ENCODE measurements around the gene NEK6. TPM values are rescaled to one million over a fixed set of nuclear protein-coding genes. Genes with fewer than 3 reads are reported as not detected.

NEK6 gene
- 100 to 1,000 TPM in 2 of 6 donors, 10 to 100 TPM in 4; 33.8 to 144 (median 59.7) TPM for total RNA-seq

DNA sequence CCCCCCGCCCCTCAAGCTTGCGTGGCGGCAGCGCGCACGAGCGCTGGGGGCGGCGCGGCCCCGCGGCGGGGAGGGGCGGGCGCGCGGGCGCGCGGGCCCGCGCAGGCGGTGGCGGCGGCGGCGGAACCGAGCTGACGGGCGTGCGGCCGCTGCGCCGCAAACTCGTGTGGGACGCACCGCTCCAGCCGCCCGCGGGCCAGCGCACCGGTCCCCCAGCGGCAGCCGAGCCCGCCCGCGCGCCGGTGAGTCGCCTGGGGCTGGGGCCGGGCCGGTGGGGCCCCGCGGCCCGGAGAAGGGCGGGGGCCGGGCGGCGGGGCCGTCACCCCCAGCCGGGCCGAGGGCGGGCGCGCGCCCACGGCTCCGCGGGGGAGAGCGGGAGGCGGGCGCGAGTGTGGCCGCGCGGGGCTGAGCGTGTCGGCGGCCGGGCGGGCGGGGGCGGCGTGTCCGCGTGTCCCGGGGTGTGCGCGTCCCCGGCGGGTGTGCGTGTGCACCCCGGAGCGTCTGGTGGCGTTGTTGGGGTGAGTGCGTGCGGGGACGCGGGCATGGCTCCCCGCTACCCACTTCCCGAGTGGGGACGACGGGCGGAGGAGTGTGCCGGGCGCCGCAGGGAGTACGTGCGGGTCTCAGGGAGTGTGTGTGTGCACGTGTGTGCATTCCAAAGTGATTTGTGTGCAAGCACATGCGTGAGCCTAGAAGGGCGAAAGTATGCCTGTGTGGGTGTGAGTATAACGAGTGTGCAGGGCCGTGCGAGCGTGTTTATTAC lies at the start of gene NEK6:
TSS of gene NEK6 (plus strand) at position 106 of the 763 bp plus-strand sequence. CDS start 44,016 bp downstream, outside the sequence.
- WGBS, 2 donors = 0% methylated on average over 12 to 43 of the region's 116 CpGs
- H3K27ac ChIP-seq = peak within 1 kb of the TSS; percentile 91 to 95 (median 92)
- H3K27me3 ChIP-seq = no peaks in the 10 kb centered on the region
- TF ChIP-seq EP300 (IDR thresholded peaks at IDR 0.05) (no peak), POLR2A (IDR thresholded peaks at IDR 0.05) (peak in 2 of 4 donors; percentile 26 to 45), POLR2AphosphoS5 (IDR thresholded peaks at IDR 0.05) (peak in 1 of 2 donors; percentile 19)
- TF ChIP-seq, protein P1, sequence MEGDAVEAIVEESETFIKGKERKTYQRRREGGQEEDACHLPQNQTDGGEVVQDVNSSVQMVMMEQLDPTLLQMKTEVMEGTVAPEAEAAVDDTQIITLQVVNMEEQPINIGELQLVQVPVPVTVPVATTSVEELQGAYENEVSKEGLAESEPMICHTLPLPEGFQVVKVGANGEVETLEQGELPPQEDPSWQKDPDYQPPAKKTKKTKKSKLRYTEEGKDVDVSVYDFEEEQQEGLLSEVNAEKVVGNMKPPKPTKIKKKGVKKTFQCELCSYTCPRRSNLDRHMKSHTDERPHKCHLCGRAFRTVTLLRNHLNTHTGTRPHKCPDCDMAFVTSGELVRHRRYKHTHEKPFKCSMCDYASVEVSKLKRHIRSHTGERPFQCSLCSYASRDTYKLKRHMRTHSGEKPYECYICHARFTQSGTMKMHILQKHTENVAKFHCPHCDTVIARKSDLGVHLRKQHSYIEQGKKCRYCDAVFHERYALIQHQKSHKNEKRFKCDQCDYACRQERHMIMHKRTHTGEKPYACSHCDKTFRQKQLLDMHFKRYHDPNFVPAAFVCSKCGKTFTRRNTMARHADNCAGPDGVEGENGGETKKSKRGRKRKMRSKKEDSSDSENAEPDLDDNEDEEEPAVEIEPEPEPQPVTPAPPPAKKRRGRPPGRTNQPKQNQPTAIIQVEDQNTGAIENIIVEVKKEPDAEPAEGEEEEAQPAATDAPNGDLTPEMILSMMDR (IDR thresholded peaks at IDR 0.05) = peak in 1 of 6 experiments; percentile 17
- ATAC-seq (ENCODE audit: low FRiP score in 2 of 2) (peak; percentile 28 to 63), DNase-seq (peak in 1 of 2 donors; percentile 93)
- H3K9me3 ChIP-seq = no peaks in the 10 kb centered on the region
- peaks cover 38 to 59% (median 41%) of the 10 kb centered on the region in 4 donors for H3K4me1 ChIP-seq
- H3K4me3 ChIP-seq = peak within 1 kb of the TSS; percentile 52 to 95 (median 81)
- H3K36me3 ChIP-seq = no peaks in the 10 kb centered on the region

DNA sequence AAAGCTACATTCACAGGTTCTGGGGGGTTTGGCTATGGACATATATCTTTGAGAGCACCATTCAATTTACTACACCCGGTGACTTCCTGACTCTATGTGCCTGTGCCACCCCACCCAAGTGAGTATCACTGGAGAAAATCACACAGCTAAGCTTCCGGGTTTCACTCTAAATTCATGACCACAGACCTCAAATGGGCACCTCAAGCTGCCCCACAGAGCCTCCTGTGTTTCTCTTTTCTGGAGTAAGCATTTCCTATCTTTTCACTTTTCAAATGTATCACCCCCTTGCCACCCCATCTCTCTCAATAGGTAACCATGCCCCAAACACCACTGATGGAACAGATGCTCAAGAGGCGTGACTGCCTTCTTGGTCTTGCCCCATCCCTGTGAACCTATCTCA lies 49.2 kb upstream of the NEK6 start:
- no peaks in the 10 kb centered on the region for H3K9me3 ChIP-seq
- no peaks in the 10 kb centered on the region for H3K27me3 ChIP-seq
- ATAC-seq (ENCODE audit: low FRiP score in 2 of 2) = no peak
- WGBS, 2 donors = 66 to 73% methylated on average over 3 of the region's 3 CpGs
- TF ChIP-seq POLR2AphosphoS5 (IDR thresholded peaks at IDR 0.05) = no peak
- no peak for TF ChIP-seq EP300 (IDR thresholded peaks at IDR 0.05)
- TF ChIP-seq POLR2A (IDR thresholded peaks at IDR 0.05) = no peak
- TF ChIP-seq, protein P1 (IDR thresholded peaks at IDR 0.05) = no peak
- DNase-seq = no peak
- H3K36me3 ChIP-seq = no peaks in the 10 kb centered on the region
- no peak overlapping the region for H3K27ac ChIP-seq
- H3K4me1 ChIP-seq = peaks cover under 1 to 2% (median 1%) of the 10 kb centered on the region in 4 donors
- no peak overlapping the region for H3K4me3 ChIP-seq

DNA sequence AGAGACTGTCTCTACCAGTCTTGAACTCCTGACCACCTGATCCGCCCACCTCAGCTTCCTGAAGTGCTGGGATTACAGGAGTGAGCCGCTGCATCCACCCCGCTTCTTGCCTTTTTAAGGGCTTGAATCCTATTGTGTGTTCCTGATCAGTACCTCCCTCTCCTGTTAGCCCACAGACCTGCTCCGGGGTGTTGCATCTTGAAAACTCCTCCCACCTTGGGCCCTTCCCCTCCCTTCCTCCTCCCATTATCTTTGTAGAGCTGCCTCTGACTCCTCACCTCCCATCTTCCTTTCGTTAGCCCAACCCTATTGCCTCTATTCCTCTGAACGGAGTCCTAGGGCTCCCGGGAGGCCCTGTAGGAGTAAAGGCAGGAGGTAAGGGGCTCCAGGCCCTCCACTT lies 48.5 kb upstream of the NEK6 start:
- Histone ChIP-seq H3K9me3 (no peaks in the 10 kb centered on the region), H3K36me3 (no peaks in the 10 kb centered on the region), H3K4me1 (peaks cover 8 to 9% (median 8%) of the 10 kb centered on the region in 4 donors), H3K27ac (no peak overlapping the region), H3K4me3 (no peak overlapping the region), H3K27me3 (no peaks in the 10 kb centered on the region)
- 73 to 84% methylated on average over 7 of the region's 7 CpGs for WGBS, 2 donors
- DNase-seq = no peak
- no peak for TF ChIP-seq EP300 (IDR thresholded peaks at IDR 0.05)
- TF ChIP-seq, protein P1 (IDR thresholded peaks at IDR 0.05) = no peak
- TF ChIP-seq POLR2AphosphoS5 (IDR thresholded peaks at IDR 0.05) = no peak
- no peak for TF ChIP-seq POLR2A (IDR thresholded peaks at IDR 0.05)
- ATAC-seq (ENCODE audit: low FRiP score in 2 of 2) = no peak

DNA sequence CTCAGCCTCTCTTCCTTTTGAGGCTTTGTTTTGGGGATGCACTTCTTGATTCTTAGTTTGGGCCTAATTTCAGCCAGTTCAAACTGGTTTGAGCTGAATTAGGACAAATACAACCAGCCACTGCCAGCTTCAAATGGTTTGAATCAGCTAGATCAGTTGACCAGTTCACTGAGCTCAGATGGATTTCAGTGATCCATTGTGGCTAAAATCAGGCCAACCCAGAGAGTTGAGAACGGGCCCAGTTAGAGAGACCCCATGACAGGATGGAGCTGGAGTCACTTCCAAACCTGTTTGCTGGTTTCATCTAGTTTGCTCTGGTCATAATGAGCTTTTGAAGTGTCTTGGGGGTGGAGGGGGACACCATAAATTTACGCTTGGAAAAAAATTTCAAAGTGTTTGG lies 48.0 kb upstream of the NEK6 start:
- Histone ChIP-seq H3K4me3 (no peak overlapping the region), H3K27ac (no peak overlapping the region), H3K4me1 (peaks cover 12 to 14% (median 13%) of the 10 kb centered on the region in 4 donors), H3K36me3 (no peaks in the 10 kb centered on the region), H3K27me3 (no peaks in the 10 kb centered on the region), H3K9me3 (no peaks in the 10 kb centered on the region)
- TF ChIP-seq EP300 (IDR thresholded peaks at IDR 0.05) (no peak), POLR2A (IDR thresholded peaks at IDR 0.05) (no peak), POLR2AphosphoS5 (IDR thresholded peaks at IDR 0.05) (no peak)
- TF ChIP-seq, protein P1 (IDR thresholded peaks at IDR 0.05) = no peak
- ATAC-seq (ENCODE audit: low FRiP score in 2 of 2) (no peak), DNase-seq (no peak)
- WGBS, 2 donors = 94 to 95% methylated on average over 2 of the region's 2 CpGs

Measured in upper lobe of left lung (tissue), 6 donors.